ENCODE measurements around the gene PCBP3.

GRCh38 chr21:45831991-45832740 is 188.6 kb downstream of the PCBP3 start:
- TF ChIP-seq CTCF (IDR thresholded peaks at IDR 0.05; ENCODE audit: insufficient read depth, low read length) (no peak), SPI1 (IDR thresholded peaks at IDR 0.05; ENCODE audit: borderline replicate concordance, low read depth) (no peak), POLR2AphosphoS5 (IDR thresholded peaks at IDR 0.05; ENCODE audit: low read depth) (no peak), GABPA (IDR thresholded peaks at IDR 0.05; ENCODE audit: low read depth) (no peak)
